ENCODE data around the gene PGAM2.
A peak's percentile ranks its signal among the peaks of the same experiment; 100 is the strongest.

PGAM2 gene

GRCh38 chr7:44058759-44059218, 6.6 kb downstream of the PGAM2 start:
- no peak overlapping the region for H3K4me3 ChIP-seq (ENCODE audit: low read length)
- DNase-seq (ENCODE audit: low read depth, low spot score) = no peak

DNA sequence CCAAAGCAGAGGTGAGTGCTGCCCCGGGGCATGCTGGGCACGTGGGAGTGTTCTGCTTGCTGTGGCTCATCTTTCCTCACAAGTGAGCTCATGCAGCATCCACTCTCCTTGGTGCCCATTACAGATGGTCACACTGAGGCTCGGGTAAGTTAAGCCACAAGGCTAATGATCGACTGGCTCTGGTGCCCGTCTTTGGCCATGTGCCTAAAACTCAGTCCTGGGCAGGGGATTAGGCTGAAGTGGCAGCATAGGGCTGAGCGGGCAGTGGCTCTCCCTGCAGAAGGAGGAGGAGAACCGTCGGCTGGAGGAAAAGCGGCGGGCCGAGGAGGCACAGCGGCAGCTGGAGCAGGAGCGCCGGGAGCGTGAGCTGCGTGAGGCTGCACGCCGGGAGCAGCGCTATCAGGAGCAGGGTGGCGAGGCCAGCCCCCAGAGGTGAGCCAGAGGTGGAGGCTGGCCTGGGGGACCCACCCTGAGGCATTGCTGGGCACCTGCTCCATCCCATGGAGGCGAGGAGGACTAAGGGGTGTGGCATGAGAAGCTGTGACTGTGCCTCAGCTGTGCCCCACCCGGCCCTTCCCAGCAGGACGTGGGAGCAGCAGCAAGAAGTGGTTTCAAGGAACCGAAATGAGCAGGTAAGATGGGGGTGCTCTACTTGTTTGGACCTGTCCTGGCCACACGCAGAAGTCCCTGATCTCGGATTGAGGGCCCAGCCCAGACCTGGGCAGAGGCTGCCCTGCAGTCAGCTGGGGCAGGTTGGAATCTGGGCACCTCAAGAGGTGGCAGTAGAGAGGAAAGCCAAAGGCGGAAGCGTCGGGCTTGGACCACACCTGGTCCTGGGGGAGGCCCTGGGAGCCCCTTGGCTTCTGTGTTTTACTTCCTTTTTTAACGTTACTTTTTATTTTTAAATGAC, 7.3 kb downstream of the PGAM2 start:
- DNase-seq (ENCODE audit: low read depth, low spot score) = no peak
- no peak overlapping the region for H3K4me3 ChIP-seq (ENCODE audit: low read length)

- DNase-seq (ENCODE audit: low read depth, low spot score) = no peak
- no peak overlapping the region for H3K4me3 ChIP-seq (ENCODE audit: low read length)
Observed at GRCh38 chr7:44057181-44057848, 8.1 kb downstream of the PGAM2 start.

DNA sequence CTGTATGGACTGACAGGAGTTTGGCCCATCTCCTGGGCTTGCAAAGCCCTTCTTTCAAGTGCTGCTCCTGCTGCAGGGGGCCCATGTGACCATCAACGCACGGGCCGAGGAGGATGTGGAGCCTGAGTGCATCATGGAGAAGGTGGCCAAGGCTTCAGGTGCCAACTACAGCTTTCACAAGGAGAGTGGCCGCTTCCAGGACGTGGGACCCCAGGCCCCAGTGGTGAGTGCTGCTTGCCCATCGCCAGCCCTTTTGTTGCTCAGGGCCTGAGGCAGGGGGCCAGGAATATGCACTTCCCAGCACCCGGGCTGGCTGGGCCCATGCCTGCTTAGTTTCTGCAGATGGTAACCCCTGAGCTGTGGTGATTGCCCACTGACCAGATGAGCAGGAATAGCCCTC, 8.7 kb downstream of the PGAM2 start:
- DNase-seq (ENCODE audit: low read depth, low spot score) = no peak
- no peak overlapping the region for H3K4me3 ChIP-seq (ENCODE audit: low read length)

DNA sequence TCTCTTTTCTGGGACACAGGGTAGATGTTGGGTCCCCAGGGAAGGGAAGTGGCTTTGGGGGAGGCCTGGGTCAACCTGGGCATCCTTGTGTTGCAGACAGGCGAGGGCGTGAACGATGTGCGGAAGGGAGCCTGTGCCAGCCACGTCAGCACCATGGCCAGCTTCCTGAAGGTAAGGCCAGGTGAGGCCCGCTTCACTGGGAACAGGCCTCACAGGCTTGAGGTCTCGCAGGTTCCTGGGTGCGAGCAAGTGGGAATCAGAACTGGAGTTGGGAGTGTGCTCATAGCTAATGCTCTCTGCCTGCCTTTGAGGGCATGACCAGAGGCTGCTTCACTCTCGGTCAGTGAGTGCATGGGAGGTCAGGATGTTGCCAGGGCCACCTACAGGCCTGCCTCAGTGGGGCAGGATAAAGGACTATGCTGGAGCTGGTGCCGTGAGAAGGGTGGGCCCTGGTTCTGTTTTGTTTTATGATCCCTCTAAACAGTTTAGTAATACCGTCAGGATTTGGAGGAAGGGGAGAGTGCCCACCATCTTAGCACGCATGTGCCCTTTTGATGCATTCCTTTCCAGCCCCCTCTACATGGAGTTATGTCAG, 12.5 kb downstream of the PGAM2 start:
- H3K4me3 ChIP-seq (ENCODE audit: low read length) = no peak overlapping the region
- DNase-seq (ENCODE audit: low read depth, low spot score) = no peak

DNA sequence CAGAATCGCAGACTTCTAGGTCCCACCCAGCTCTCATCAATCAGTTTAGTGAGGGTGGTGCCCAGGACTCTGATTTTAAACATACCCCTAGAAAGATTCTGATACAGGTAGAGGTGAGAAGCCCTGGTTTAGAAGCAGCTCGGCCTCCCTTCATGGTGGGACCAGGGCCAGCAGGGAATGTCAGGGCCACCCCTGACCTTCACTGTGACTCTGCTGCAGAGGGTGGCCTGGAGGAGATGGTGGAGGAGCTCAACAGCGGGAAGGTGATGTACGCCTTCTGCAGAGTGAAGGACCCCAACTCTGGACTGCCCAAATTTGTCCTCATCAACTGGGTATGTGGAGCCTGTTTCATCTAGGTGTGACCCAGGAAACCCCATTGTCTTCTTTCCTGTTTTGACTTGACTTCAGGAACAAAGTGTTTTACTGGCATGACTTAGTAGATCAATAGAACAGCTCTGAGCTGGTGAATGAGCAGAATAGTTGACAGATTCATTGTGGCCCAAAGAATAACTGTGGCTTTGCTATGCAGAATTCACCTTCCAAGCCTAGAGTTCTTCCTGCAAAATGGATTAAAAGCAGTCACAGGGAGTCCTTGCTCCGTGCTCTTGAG, 13.7 kb downstream of the PGAM2 start:
- no peak overlapping the region for H3K4me3 ChIP-seq (ENCODE audit: low read length)
- no peak for DNase-seq (ENCODE audit: low read depth, low spot score)

DNA sequence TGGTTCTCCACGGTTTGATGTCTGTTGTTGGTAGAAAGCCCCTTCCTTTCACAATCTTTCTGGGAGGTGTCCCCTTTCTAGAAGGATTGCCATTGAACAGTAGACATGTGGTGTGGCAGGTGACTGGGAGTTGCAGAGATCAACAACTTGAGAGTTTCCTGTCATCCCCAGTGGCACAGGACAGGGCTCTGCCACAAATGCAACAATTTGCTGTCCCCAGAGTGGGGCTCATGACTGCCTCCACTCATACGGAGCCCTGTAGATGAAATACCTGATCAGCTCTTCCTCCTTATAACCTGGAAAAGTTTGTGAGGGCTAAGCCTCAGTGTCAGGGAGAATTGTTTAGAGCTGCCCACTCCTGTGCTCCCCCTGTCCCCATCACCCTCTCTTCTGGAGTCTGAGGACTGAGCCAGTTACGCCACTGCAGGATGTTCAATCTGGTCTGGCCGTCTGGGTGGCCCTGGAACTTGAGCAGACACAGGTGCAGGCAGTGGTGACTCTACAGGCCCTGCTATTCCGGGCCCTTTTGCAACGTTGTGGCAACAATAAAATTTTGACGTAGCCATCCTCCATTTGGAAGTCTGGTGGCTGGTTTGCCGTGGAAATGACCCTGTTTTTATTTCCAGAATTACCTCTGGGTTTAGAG, 14.3 kb downstream of the PGAM2 start:
- H3K4me3 ChIP-seq (ENCODE audit: low read length) = no peak overlapping the region
- no peak for DNase-seq (ENCODE audit: low read depth, low spot score)

DNA sequence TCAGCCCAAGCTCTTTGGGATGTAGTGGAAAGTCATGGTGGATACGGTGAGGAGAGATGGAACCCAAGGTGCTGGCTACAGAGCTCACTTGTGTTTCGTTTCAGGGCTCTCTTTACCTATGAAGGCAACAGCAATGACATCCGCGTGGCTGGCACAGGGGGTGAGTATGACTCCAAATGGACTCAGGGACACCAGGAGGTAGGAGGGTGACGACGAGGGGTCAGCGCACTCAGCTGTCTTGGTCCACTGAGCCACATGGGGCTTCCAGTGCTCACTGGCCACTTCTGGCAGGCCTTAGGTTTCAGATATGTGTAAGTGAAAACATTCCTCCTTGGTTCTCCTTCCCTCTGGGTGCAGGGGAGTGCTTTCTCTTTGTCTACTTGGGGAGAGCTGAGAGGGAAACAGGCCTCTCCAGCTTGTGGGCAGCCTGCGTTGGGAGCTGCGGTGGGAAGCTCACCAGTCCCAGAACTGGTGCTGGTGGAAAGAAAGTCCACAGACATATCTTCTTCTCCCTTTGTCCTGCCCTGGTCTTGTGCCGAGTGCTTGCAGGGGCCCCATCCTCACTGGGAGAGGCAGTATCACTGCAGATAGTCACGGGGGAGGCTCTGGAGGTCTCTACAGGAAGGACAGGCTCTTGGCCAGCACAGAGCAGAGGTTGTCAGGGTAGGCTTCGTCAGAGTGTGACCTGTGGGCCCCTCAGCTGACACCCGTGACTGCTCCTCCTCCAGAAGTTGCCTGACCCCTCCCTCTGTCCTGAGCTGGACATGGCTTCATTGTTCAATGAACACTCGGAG, 15.0 kb downstream of the PGAM2 start:
- DNase-seq (ENCODE audit: low read depth, low spot score) = no peak
- no peak overlapping the region for H3K4me3 ChIP-seq (ENCODE audit: low read length)

DNA sequence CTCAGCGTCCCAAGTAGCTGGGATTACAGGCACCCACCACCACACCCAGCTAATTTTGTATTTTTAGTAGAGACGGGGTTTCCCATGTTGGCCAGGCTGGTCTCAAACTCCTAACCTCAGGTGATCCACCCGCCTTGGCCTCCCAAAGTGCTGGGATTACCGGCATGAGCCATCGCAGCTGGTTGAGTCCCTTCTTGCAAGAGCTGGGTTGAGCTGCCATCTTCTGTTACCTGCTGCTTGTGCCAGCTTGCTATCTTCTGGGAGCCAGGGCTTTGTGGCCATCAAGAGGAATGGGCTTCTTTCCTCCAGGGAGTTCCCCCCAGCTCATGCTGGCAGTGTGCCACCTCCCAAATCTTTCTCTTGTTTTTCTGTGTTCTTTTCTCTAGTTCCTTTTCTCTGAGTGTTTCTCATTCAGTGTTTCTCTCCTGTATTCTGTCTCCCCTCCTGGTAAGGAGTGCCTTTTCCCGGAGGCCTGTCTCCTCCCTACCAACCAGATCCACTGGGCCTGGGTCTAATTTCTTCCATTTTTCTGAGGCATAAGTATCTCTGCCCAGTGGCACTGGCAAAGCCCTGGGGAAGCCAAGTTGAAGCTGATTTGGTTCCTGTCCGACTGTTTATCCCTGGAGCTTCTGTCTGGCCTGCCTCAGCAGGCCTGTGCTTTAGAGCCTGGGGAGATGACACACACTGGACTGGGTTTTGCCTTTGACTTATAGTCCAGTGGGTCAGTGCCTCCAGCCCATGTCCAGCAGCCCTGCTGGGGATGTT, 17.2 kb downstream of the PGAM2 start:
- H3K4me3 ChIP-seq (ENCODE audit: low read length) = no peak overlapping the region
- no peak for DNase-seq (ENCODE audit: low read depth, low spot score)

DNA sequence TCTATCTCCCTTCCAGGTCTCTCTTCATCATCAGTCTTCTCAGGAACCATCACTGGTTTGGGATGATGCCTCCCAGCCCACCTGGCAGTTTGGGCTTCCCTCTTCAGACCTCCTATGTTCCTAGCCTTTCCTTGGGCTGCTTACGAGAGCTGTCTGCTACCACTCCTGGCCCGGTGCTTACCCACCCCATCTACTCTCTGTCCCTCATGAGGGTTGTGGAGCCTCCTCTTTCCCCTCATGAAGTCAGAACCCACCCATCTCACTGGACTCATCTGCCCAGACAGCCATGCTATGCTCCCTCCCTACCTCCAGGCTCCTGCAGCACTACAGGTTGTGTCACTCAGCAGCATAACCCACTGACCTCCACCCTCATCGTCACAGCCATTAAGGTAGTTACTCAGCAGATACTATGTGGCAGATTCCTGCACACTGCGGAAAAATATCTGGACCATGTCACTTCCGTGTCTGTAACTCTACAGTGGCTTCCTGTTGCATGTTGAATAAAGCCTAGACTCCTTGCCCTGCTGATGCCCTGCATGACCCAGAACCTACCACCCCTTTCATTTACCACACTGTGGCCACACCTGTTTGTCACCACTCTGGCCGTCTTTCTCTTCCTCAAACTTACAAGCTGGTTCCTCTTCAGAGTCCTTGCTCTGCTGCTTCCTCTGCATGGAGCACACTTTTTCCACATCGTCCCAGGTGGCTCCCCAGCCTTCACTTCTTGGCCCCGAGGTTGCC, 18.9 kb downstream of the PGAM2 start:
- DNase-seq (ENCODE audit: low read depth, low spot score) = no peak
- H3K4me3 ChIP-seq (ENCODE audit: low read length) = no peak overlapping the region

- peak overlapping the region; percentile 92 for H3K4me3 ChIP-seq (ENCODE audit: low read length)
- DNase-seq (ENCODE audit: low read depth, low spot score) = no peak
Observed at GRCh38 chr7:44045226-44046014, 19.9 kb downstream of the PGAM2 start.

- peak within 1 kb of the TSS; percentile 92 for H3K4me3 ChIP-seq (ENCODE audit: low read length)
- peak; percentile 52 for DNase-seq (ENCODE audit: low read depth, low spot score)
Observed at GRCh38 chr7:44044315-44045225, 20.8 kb downstream of the PGAM2 start, which contains the start of gene DBNL. Gene DBNL (plus strand): TSS chr7:44044702. CDS start chr7:44044738, 36 bp downstream.

DNA sequence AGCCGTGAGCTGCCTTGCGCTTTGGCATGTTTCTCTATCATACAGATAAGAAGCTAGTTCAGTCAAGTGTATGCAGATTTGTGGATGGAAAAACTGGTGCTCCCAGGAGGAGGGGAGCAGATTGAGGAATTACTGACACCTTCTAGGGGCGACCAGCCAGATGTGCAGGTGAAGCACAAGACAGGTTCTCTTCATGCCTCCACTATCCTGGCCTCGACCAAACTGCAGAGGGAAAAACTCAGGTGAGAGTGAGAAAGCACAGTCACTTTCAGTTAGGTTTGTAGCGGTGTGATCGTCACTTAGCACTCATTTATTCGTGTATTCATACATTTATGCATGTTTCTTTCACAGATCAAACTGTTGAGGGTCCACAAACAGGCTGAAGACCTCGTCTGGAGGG, 21.5 kb downstream of the PGAM2 start:
- no peak for DNase-seq (ENCODE audit: low read depth, low spot score)

GRCh38 chr7:44042221-44042620, 23.1 kb downstream of the PGAM2 start:
- no peak for DNase-seq (ENCODE audit: low read depth, low spot score)

More for the DNA sequence above, 21.5 kb downstream of the PGAM2 start:
- peak overlapping the region; percentile 92 for H3K4me3 ChIP-seq (ENCODE audit: low read length)

GRCh38 chr7:44040493-44040891, 24.9 kb downstream of the PGAM2 start:
- peak; percentile 32 for DNase-seq (ENCODE audit: low read depth, low spot score)
- peak overlapping the region; percentile 40 for H3K4me3 ChIP-seq (ENCODE audit: low read length)

More at GRCh38 chr7:44042221-44042620, 23.1 kb downstream of the PGAM2 start:
- H3K4me3 ChIP-seq (ENCODE audit: low read length) = no peak overlapping the region

Measured in Jurkat, Clone E6-1 (cell line).